Stimulated activated naive B cell treated with anti-CD40 and anti-IgM and Interleukin-4, amounts not matched to agents 10 μg/mL and 1 μg/mL and 100 μg/mL, for 72 hours (primary cell): ENCODE data around the gene CD164.

Experiments
- ATAC-seq, 2 donors: fragments of 150-1000 bp; cut with Tn5 transposase; replicated peaks; 2 replicates each; pipeline ENCODE4 v1.10.0; 2021; ENCODE audit warnings: moderate library complexity in 1 of 2
- DNase-seq: peaks from one replicate; pipeline ENCODE4 v3.0.0; 2021
- H3K27ac Mint-ChIP-seq: one replicate; pipeline ENCODE4 v1.8.0; 2022; ENCODE audit warnings: mild to moderate bottlenecking, mixed read lengths
- H3K27me3 Mint-ChIP-seq, 2 donors: one replicate each; pipeline ENCODE4 v1.8.0; 2022; ENCODE audit warnings: mixed read lengths in 2 of 2
- H3K36me3 Mint-ChIP-seq, 2 donors: one replicate each; pipeline ENCODE4 v1.8.0; 2022; ENCODE audit warnings: mixed read lengths in 2 of 2, mild to moderate bottlenecking in 1 of 2
- H3K4me1 Mint-ChIP-seq, 2 donors: one replicate each; pipeline ENCODE4 v1.8.0; 2022; ENCODE audit warnings: mixed read lengths in 2 of 2, mild to moderate bottlenecking in 1 of 2
- H3K4me3 Mint-ChIP-seq, 2 donors: one replicate each; pipeline ENCODE4 v1.8.0; 2022; ENCODE audit warnings: mild to moderate bottlenecking in 2 of 2, mixed read lengths in 2 of 2, moderate library complexity in 1 of 2
- H3K9me3 Mint-ChIP-seq, 2 donors: one replicate each; pipeline ENCODE4 v1.8.0; 2022; ENCODE audit warnings: mixed read lengths in 2 of 2, mild to moderate bottlenecking in 1 of 2

CD164 gene

DNA sequence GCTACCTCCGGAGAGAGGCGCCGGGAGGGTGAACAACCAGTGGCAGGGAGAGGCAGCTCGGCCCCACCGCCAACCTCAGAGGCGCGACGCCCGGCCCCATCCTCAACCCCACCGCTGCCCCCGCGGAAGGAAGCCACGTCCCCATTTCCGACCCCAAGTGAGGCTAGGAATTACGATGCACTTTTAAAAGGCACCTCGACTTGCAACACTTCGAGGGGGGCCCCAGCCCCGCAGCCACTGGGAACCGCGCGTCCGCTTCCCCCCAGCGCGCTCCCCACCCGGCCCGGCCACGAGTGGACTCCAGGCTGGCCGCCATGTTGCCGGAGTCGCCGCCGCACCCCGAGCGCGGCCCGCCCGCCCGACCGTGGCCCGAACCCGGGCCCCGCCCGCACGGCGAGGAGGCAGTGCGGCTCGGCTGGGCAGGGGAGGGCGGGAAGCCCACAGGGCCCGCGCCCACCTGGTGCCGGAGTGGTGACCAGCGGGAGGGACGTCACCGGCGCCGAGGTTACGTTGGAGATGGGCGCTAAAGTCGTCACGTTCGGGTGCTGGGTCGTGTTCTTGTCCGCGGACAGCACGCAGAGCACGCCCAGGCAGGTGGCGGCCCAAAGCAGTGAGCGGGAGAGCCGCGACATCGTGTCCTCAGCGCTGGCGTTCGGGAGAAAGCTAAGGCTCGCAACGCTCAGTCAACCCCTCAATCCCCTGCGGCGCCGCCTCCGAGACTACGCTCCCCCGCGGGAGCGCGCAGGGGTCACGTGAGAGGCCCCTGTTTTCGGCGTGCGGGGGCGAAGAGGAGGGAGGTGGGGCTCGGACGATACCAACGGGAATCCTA lies at the start of gene CD164:
Gene CD164, minus strand, starts transcription at position 721 of the 829 bp plus-strand sequence. Its CDS starts 89 bp downstream, at position 632.
- ATAC-seq = peak; percentile 61 to 64
- DNase-seq = peak; percentile 92
- peaks cover 27 to 41% of the 10 kb centered on the region in 2 donors for H3K4me1 Mint-ChIP-seq
- peak within 1 kb of the TSS; percentile 100 for H3K27ac Mint-ChIP-seq
- H3K36me3 Mint-ChIP-seq = peaks cover 18 to 33% of the 10 kb centered on the region in 2 donors
- H3K27me3 Mint-ChIP-seq = no peaks in the 10 kb centered on the region
- peak within 1 kb of the TSS; percentile 95 to 97 for H3K4me3 Mint-ChIP-seq
- no peaks in the 10 kb centered on the region for H3K9me3 Mint-ChIP-seq

DNA sequence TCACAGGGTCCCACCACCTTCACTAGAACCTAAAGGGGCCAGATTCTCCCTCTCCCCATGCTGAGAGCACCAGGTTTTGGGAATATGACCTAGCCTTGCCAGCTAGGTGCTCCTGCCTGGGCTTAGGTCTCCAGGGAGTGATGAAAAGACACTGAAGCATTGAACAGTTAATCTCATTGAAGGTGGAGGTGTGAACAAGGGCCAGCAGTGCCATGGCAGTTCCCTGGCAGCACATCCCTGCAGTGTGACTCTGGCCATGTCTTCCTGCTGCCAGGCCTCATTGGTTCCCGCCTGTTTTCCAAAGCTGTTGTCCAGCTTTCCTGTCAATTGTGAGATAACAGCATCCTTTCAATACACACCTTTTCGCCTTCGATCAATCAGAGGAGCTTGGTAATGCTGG lies 47.2 kb upstream of the CD164 start:
- no peak for ATAC-seq
- H3K27ac Mint-ChIP-seq = no peak overlapping the region

DNA sequence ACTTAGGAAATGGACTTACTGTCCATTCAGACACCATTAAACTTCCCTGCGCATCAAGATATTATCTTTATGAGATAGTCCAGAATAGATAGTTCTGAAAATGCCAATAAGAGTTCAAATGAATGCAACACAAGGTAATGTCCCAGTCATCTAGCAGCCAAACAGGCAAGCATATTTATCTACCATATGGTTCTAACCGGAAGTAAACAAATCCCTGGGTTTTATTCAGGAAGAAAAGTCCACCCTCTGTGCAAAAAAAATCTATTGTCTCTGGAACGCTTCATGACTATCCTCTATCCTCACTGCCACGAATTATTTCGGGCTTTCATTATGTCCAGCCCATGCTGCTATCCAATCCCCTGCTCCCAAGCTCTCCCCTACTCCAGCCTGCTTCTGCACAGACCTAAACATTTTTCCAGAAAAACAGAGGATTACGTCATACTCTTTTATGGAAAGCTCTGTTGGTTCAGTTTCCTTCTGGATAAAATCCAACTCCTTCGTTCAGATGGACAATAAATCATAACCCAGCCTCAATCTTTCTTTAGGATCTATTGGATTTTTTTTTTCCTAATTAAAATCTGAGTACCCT lies 46.7 kb upstream of the CD164 start:
- H3K9me3 Mint-ChIP-seq = no peaks in the 10 kb centered on the region
- DNase-seq = no peak
- peaks cover 0 to 3% of the 10 kb centered on the region in 2 donors for H3K36me3 Mint-ChIP-seq
- no peak overlapping the region for H3K27ac Mint-ChIP-seq
- no peaks in the 10 kb centered on the region for H3K27me3 Mint-ChIP-seq
- ATAC-seq = no peak
- no peak overlapping the region for H3K4me3 Mint-ChIP-seq
- H3K4me1 Mint-ChIP-seq = peaks cover 3 to 9% of the 10 kb centered on the region in 2 donors

More for the DNA sequence above, 47.2 kb upstream of the CD164 start:
- H3K27me3 Mint-ChIP-seq = no peaks in the 10 kb centered on the region
- no peaks in the 10 kb centered on the region for H3K9me3 Mint-ChIP-seq
- no peak for DNase-seq
- H3K36me3 Mint-ChIP-seq = peaks cover 0 to 3% of the 10 kb centered on the region in 2 donors
- H3K4me1 Mint-ChIP-seq = peaks cover 1 to 5% of the 10 kb centered on the region in 2 donors
- no peak overlapping the region for H3K4me3 Mint-ChIP-seq

DNA sequence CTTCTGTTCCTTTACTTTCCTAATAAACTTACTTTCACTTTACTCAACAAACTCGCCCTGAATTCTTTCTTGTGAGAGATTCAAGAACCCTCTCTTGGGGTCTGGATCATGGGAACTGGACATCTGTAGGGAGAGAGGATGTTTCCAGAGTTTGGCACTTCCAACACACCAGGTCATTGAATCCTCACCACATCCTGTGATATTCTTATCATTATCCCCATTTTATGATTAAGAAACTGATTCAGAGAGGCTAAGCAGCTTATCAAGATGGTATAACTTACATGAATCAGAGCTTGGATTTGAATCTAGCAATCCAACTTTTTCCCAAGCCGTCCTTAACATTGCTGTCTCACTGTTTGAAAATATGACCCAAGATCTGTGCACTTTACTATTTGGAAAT lies 42.7 kb upstream of the CD164 start:
- H3K27me3 Mint-ChIP-seq = no peaks in the 10 kb centered on the region
- no peak overlapping the region for H3K4me3 Mint-ChIP-seq
- peaks cover 0 to 3% of the 10 kb centered on the region in 2 donors for H3K36me3 Mint-ChIP-seq
- DNase-seq = no peak
- no peaks in the 10 kb centered on the region for H3K9me3 Mint-ChIP-seq
- peaks cover 11 to 20% of the 10 kb centered on the region in 2 donors for H3K4me1 Mint-ChIP-seq
- H3K27ac Mint-ChIP-seq = peak overlapping the region; percentile 14
- no peak for ATAC-seq

DNA sequence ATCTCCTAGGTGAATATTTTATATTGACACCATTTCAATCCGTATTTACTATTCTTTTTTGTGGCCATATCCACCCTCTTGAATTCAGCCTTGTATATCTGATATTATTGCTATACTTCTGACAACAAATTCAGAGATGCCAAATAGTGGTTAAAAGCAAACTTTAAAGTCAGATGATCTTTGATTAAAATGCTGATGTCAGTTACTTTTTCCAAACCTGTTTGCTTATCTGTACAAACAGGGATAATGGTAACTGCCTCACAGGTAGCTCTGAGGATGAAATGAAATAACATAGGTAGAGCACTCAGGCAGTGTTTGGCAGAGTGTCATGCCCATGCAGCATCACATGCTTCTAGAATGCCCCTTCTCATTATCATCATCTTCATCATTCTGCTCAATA lies 38.9 kb upstream of the CD164 start:
- H3K4me1 Mint-ChIP-seq = peaks cover 11 to 20% of the 10 kb centered on the region in 2 donors
- no peak for ATAC-seq
- H3K36me3 Mint-ChIP-seq = peaks cover 0 to 4% of the 10 kb centered on the region in 2 donors
- no peak for DNase-seq
- no peaks in the 10 kb centered on the region for H3K27me3 Mint-ChIP-seq
- no peaks in the 10 kb centered on the region for H3K9me3 Mint-ChIP-seq
- no peak overlapping the region for H3K27ac Mint-ChIP-seq
- H3K4me3 Mint-ChIP-seq = no peak overlapping the region

DNA sequence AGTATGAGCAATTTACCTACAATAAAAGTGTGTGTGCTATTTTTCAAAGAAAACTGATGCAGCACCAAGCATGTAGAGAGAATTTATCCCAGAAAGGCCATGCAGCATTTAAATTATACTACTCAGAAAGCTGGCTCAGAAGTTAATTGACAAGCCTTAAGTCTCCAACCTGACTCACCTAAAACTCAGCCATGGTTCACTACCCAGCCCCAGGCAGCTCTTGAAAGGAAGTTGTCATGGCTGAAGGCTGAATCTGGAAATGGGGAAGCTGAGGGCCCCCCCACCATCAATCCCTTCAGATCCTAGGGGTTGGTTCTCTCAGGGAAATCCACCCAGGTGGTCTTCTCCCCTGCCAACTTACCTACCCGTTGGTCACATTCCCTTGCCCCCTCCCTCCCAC lies 38.5 kb upstream of the CD164 start:
- no peak for DNase-seq
- Mint-ChIP-seq H3K4me1 (peaks cover 11 to 20% of the 10 kb centered on the region in 2 donors), H3K27me3 (no peaks in the 10 kb centered on the region), H3K36me3 (peaks cover 0 to 4% of the 10 kb centered on the region in 2 donors), H3K9me3 (no peaks in the 10 kb centered on the region), H3K4me3 (no peak overlapping the region), H3K27ac (no peak overlapping the region)
- peak; percentile 51 to 65 for ATAC-seq

DNA sequence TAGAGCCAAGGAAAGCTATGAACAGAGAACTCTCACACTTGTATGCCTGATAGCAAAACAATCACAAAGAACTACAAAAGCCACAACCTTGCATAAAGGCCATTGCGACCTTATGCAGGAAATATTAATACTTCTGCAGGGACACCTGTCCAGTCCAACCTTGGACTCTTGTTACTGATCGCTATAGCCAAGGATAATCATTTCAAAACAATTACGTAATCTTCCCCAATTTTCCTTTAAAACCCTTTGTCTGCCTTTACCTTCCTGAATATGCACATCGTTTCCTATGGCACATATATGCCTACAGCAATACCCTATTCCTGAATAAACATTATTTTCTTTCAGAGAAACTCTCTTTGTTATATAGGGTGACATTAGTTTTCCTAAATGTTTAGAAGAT lies 35.4 kb upstream of the CD164 start:
- peaks cover 6 to 7% of the 10 kb centered on the region in 2 donors for H3K4me1 Mint-ChIP-seq
- no peak overlapping the region for H3K4me3 Mint-ChIP-seq
- DNase-seq (no peak), ATAC-seq (no peak)
- H3K27ac Mint-ChIP-seq = no peak overlapping the region
- H3K27me3 Mint-ChIP-seq = no peaks in the 10 kb centered on the region
- peaks cover 0 to 7% of the 10 kb centered on the region in 2 donors for H3K36me3 Mint-ChIP-seq
- peaks cover 0 to 3% of the 10 kb centered on the region in 2 donors for H3K9me3 Mint-ChIP-seq

DNA sequence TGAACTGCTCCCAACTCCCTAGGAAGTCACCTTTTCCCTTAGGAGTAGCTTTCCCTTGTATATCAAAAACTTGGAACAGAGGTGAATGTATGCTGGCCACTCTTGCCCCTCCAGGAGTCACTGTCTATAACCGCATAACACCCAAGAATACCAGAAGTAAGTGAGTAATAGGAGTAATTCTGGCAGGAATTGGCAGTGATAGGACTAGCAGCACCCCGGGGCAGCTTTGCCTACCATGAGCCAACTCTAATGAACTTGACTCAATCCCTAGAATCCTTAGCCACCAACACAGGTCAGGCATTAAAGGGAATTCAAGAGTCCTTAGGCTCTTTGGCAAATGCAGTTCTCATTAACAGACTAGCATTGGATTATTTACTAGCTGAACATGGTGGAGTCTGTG lies 28.8 kb upstream of the CD164 start:
- Mint-ChIP-seq H3K9me3 (peaks cover 0 to 3% of the 10 kb centered on the region in 2 donors), H3K36me3 (peaks cover 0 to 7% of the 10 kb centered on the region in 2 donors), H3K4me3 (no peak overlapping the region), H3K4me1 (no peaks in the 10 kb centered on the region), H3K27ac (no peak overlapping the region), H3K27me3 (no peaks in the 10 kb centered on the region)
- DNase-seq (no peak), ATAC-seq (no peak)

DNA sequence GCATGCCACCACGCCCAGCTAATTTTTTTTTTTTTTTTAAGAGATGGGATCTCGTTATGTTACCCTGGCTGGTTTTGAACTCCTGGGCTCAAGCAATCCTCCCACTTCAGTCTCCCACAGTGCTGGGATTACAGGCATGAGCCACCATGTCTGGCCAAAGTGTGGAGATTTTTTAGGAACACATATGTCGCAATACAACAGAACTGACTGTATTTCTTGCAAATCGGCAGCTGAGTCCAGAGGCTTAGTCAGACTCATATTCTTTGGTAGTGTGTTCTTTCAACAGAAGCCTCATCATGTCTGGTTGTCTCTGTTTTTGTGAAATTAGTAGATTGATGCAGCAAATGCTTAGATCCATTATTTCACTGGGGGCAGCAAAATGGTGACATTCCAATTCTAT lies 23.9 kb upstream of the CD164 start:
- Mint-ChIP-seq H3K9me3 (no peaks in the 10 kb centered on the region), H3K4me3 (no peak overlapping the region), H3K27ac (no peak overlapping the region), H3K27me3 (no peaks in the 10 kb centered on the region), H3K4me1 (no peaks in the 10 kb centered on the region), H3K36me3 (peaks cover 0 to 4% of the 10 kb centered on the region in 2 donors)
- ATAC-seq = no peak
- no peak for DNase-seq

DNA sequence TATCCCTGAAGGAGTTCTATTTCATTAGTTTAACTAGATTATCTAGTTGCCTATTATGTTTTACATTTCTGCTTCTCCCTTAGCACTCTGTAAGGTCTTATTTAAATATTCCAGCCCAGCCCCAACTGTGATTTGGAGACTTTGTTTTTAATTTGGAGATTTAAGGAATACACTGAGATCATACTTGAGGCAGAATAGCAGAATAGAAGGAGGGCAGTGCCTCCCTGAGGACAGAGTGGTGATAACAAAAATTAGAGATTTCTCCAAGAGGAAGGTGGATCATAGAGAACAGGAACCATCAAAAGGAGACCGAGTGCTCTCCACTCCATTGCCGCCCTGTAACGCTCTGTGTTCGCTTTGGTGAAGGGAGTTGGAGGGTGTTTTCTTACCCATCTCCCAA lies 14.8 kb upstream of the CD164 start:
- Mint-ChIP-seq H3K4me3 (no peak overlapping the region), H3K9me3 (peaks cover 3 to 4% of the 10 kb centered on the region in 2 donors), H3K4me1 (peaks cover 6 to 10% of the 10 kb centered on the region in 2 donors), H3K36me3 (peaks cover 1 to 4% of the 10 kb centered on the region in 2 donors), H3K27me3 (no peaks in the 10 kb centered on the region), H3K27ac (no peak overlapping the region)
- peak in 1 of 2 donors; percentile 10 for ATAC-seq
- no peak for DNase-seq

DNA sequence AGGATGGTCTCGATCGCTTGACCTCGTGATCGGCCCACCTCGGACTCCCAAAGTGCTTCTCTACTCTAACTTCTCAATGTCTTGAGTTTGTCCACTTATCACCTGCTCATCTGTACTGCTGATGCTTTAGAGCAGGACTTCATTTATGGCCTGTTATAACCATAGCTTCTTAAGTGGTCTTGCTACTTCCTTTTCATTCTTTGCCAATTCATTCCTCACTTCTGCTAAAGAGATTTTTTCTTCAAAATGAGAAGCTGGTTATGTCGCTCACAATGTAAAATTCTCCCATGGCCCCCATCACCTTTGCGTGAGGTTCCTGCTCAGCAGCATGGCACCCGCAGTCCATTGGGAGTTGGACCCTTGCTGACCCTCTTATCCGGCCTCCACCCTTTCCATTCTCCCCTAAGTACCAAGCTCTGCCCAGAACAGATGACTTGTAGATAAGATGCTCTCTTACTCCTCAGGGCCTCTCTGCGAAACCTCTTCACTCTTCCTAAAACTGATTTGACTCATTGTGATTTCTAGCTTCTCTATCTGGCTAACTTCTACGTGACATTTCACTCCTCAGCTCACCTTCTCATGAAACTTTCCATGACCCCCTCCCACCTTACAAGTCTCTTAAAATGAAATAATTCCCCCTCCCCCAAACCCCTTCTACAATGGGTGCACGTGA lies 13.9 kb upstream of the CD164 start:
- peaks cover 1 to 4% of the 10 kb centered on the region in 2 donors for H3K36me3 Mint-ChIP-seq
- H3K27ac Mint-ChIP-seq = no peak overlapping the region
- peak; percentile 41 to 57 for ATAC-seq
- no peaks in the 10 kb centered on the region for H3K27me3 Mint-ChIP-seq
- H3K4me3 Mint-ChIP-seq = no peak overlapping the region
- H3K9me3 Mint-ChIP-seq = peaks cover 3 to 4% of the 10 kb centered on the region in 2 donors
- no peak for DNase-seq
- H3K4me1 Mint-ChIP-seq = peaks cover 9 to 13% of the 10 kb centered on the region in 2 donors

DNA sequence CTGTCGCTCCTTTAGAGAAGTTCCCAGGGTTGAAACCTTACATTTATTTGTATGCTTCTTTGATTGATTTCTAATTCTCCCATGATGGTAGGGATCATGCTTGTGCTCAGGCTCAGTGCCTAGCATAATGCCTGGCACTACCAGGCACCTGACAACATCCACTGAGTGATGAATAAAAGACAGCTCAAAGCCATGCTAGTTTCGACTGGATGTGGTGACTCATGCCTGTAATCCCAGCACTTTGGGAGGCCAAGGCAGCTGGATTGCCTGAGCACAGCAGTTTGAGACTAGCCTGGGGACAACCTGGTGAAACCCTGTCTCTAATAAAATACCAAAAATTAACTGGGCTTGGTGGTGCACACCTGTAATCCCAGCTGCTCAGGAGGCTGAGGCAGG lies 11.6 kb upstream of the CD164 start:
- Mint-ChIP-seq H3K4me3 (no peak overlapping the region), H3K27me3 (no peaks in the 10 kb centered on the region)

DNA sequence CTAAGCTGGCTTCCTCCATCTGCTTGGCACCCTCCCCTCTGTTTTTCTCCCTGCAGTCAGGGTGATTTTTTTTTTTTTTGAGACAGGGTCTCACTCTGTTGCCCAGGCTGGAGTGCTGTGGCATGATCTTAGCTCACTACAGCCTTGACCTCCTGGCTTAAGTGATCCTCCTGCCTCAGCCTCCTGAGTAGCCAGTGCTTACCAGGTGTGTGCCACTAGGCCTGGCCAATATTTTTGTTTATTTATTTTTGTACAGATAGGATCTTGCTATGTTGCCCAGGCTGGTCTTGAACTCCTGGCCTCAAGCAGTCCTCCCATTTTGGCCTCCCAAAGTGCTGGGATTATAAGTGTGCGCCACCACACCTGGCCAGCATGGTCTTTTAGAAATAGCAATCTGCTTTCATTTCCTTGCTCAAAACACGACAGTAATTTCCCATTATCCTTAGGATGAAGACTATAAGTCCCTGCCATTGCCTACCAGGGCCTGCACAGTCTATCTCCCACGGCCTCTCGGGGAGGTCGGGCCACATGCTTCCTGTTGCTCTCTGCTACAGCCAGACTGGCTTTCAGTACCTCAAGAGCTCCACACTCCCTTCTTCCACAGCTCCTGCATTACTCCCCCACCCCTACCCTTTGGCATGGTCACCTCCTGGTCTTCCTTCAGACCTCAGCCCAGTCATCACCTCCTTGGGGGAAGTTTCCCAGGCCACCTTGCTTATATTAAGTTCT lies 11.1 kb upstream of the CD164 start:
- no peak overlapping the region for H3K27ac Mint-ChIP-seq
- ATAC-seq (no peak), DNase-seq (no peak)
- H3K36me3 Mint-ChIP-seq = peaks cover 1 to 4% of the 10 kb centered on the region in 2 donors
- no peak overlapping the region for H3K4me3 Mint-ChIP-seq
- peaks cover 14 to 24% of the 10 kb centered on the region in 2 donors for H3K4me1 Mint-ChIP-seq
- no peaks in the 10 kb centered on the region for H3K27me3 Mint-ChIP-seq
- H3K9me3 Mint-ChIP-seq = peaks cover 3 to 4% of the 10 kb centered on the region in 2 donors

More for the DNA sequence above, 11.6 kb upstream of the CD164 start:
- Mint-ChIP-seq H3K27ac (no peak overlapping the region), H3K36me3 (peaks cover 1 to 4% of the 10 kb centered on the region in 2 donors), H3K9me3 (peaks cover 3 to 4% of the 10 kb centered on the region in 2 donors), H3K4me1 (peaks cover 14 to 24% of the 10 kb centered on the region in 2 donors)
- no peak for ATAC-seq
- no peak for DNase-seq
